Breast epithelium (tissue), 3 donors: Measurements from ENCODE around the gene STAC2.

ENCODE experiments used
- POLR2A ChIP-seq: fragments of 450-650 bp; IDR thresholded peaks from one replicate; pipeline ENCODE4 v1.6.1; 2016; ENCODE audit warnings: antibody characterized with exemption, mild to moderate bottlenecking, moderate library complexity
- POLR2AphosphoS5 ChIP-seq, 3 donors: sonication (generic); formaldehyde crosslinking; IDR thresholded peaks; one replicate each; pipeline ENCODE4 v1.6.1; 2017; ENCODE audit warnings: antibody characterized with exemption in 3 of 3
- TF ChIP-seq, protein P1 (sequence below), 3 donors: fragments of 450-650 bp; IDR thresholded peaks; one replicate each; pipeline ENCODE4 v1.5.1; 2016 to 2017; ENCODE audit warnings: antibody characterized with exemption in 3 of 3, mild to moderate bottlenecking in 3 of 3, moderate library complexity in 3 of 3

GRCh38 chr17:39167476-39167875 is 58.3 kb downstream of the STAC2 start:
- TF ChIP-seq, protein P1, sequence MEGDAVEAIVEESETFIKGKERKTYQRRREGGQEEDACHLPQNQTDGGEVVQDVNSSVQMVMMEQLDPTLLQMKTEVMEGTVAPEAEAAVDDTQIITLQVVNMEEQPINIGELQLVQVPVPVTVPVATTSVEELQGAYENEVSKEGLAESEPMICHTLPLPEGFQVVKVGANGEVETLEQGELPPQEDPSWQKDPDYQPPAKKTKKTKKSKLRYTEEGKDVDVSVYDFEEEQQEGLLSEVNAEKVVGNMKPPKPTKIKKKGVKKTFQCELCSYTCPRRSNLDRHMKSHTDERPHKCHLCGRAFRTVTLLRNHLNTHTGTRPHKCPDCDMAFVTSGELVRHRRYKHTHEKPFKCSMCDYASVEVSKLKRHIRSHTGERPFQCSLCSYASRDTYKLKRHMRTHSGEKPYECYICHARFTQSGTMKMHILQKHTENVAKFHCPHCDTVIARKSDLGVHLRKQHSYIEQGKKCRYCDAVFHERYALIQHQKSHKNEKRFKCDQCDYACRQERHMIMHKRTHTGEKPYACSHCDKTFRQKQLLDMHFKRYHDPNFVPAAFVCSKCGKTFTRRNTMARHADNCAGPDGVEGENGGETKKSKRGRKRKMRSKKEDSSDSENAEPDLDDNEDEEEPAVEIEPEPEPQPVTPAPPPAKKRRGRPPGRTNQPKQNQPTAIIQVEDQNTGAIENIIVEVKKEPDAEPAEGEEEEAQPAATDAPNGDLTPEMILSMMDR (IDR thresholded peaks at IDR 0.05): no peak
- no peak for TF ChIP-seq POLR2A
- no peak for TF ChIP-seq POLR2AphosphoS5 (IDR thresholded peaks at IDR 0.05)
